ENCODE measurements around the gene CD4. TPM values are rescaled to one million over a fixed set of nuclear protein-coding genes. Genes with fewer than 3 reads are reported as not detected.
A peak's percentile ranks its signal among the peaks of the same experiment; 100 is the strongest.

The CD4 gene
- total RNA-seq, 3 donors from 2014 or later: 8.9 to 16.5 (median 14.8) TPM

- DNase-seq: no peak
- Histone ChIP-seq H3K4me1 (ENCODE audit: low read depth) (peaks cover 19% of the 10 kb centered on the region), H3K9me3 (no peaks in the 10 kb centered on the region), H3K4me3 (no peak overlapping the region), H3K36me3 (ENCODE audit: low read depth) (no peaks in the 10 kb centered on the region)
- intact Hi-C loops (cut with DNase I, micrococcal nuclease): no loop called here
- no peak for ATAC-seq
- no peak for TF ChIP-seq CTCF (IDR thresholded peaks at IDR 0.05)
Measured at GRCh38 chr12:6849427-6849826, 60.1 kb downstream of the CD4 start.

- Histone ChIP-seq H3K4me3 (no peak overlapping the region), H3K4me1 (ENCODE audit: low read depth) (peaks cover 19% of the 10 kb centered on the region), H3K9me3 (no peaks in the 10 kb centered on the region), H3K36me3 (ENCODE audit: low read depth) (no peaks in the 10 kb centered on the region)
- TF ChIP-seq CTCF (IDR thresholded peaks at IDR 0.05): no peak
- peak in 1 of 3 donors; percentile 31 for DNase-seq
- ATAC-seq: no peak
- intact Hi-C loops (cut with DNase I, micrococcal nuclease): no loop called here
Measured at GRCh38 chr12:6849976-6850560, 60.7 kb downstream of the CD4 start.

GRCh38 chr12:6850796-6851152 lies 61.4 kb downstream of the CD4 start:
- DNase-seq (peak in 2 of 3 donors; percentile 71 to 81), ATAC-seq (peak; percentile 4)
- H3K36me3 ChIP-seq (ENCODE audit: low read depth): no peaks in the 10 kb centered on the region
- H3K9me3 ChIP-seq: no peaks in the 10 kb centered on the region
- peaks cover 19% of the 10 kb centered on the region for H3K4me1 ChIP-seq (ENCODE audit: low read depth)
- intact Hi-C loops (cut with DNase I, micrococcal nuclease): no loop called here
- no peak for TF ChIP-seq CTCF (IDR thresholded peaks at IDR 0.05)
- peak overlapping the region; percentile 33 for H3K4me3 ChIP-seq

GRCh38 chr12:6851153-6851920 lies 62.0 kb downstream of the CD4 start, which contains the start of gene CDCA3:
TSS of gene CDCA3 (minus strand) at chr12:6851286. CDS start at chr12:6850952, 334 bp downstream.
- H3K9me3 ChIP-seq: no peaks in the 10 kb centered on the region
- peaks cover 19% of the 10 kb centered on the region for H3K4me1 ChIP-seq (ENCODE audit: low read depth)
- H3K36me3 ChIP-seq (ENCODE audit: low read depth): no peaks in the 10 kb centered on the region
- H3K4me3 ChIP-seq: peak within 1 kb of the TSS; percentile 33
- ATAC-seq (peak; percentile 78), DNase-seq (peak; percentile 93 to 97 (median 96))
- intact Hi-C loops (cut with DNase I, micrococcal nuclease): no loop called here
- TF ChIP-seq CTCF (IDR thresholded peaks at IDR 0.05): no peak

GRCh38 chr12:6851921-6852650 lies 62.8 kb downstream of the CD4 start, which contains the start of gene USP5:
TSS of gene USP5 (plus strand) at chr12:6852150. CDS start at chr12:6852180, 30 bp downstream.
- ATAC-seq: peak; percentile 87
- peak within 1 kb of the TSS; percentile 33 for H3K4me3 ChIP-seq

More at GRCh38 chr12:6851921-6852650, 62.8 kb downstream of the CD4 start, which contains the start of gene USP5:
- intact Hi-C loops (cut with DNase I, micrococcal nuclease): no loop called here
- TF ChIP-seq CTCF (IDR thresholded peaks at IDR 0.05): no peak
- DNase-seq: peak; percentile 98 to 100 (median 98)
- no peaks in the 10 kb centered on the region for H3K9me3 ChIP-seq
- H3K36me3 ChIP-seq (ENCODE audit: low read depth): no peaks in the 10 kb centered on the region
- H3K4me1 ChIP-seq (ENCODE audit: low read depth): peaks cover 19% of the 10 kb centered on the region

Data from mucosa of descending colon (tissue), 3 donors.